Measurements from ENCODE around the gene ARID1B. TPM values are rescaled to one million over a fixed set of nuclear protein-coding genes. Genes with fewer than 3 reads are reported as not detected.

Gene ARID1B
- total RNA-seq, 1 donor from 2014 or later, result 78.1 TPM

DNA sequence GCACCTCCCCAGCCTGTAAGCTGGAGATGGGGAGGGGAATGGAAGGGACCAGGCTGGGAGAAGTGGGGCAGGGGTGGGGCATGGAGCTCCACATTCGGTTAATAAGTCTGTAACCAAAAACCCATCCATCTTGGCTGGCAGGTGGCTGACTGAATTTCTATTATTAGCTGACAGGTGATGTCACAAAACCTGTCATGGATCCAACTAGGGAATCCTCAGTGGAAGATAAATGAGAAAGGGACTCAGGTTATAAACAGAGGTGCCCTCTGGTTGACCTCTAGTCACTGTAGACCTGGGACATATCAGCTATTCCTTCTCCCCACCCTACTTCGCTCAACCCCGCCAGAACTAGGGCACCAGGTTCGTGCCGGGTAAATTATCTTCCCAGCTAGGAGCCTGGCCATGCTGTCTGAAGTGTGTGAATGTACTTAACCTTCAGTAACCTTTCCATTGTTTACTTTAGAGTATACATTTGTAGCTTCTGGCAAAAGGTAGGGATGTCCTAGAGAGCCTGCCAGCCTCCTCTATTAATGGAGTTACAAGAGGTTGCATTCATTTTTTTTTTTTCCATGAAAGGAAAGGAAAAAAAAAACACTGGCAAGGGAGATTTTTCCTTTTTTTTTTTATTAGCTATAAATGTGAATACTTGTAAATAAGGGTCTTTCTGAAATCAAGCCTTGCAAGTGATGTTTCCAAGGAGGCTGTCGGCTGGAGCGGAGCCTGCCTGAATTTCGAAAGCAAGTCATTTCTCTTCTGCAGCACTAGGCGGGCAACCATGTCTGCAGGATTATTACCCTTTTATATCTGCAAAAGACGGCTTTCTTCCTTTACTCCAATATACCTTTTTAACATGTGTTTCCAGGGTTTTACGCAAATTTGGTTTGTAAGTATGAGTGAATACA lies 410.3 kb downstream of the ARID1B start:
- Mint-ChIP-seq H3K27me3 (ENCODE audit: unreplicated experiment) (no peaks in the 10 kb centered on the region), H3K4me1 (ENCODE audit: unreplicated experiment) (peaks cover 13% of the 10 kb centered on the region), H3K36me3 (ENCODE audit: unreplicated experiment) (peaks cover 50% of the 10 kb centered on the region), H3K9me3 (ENCODE audit: unreplicated experiment) (no peaks in the 10 kb centered on the region), H3K4me3 (ENCODE audit: unreplicated experiment) (no peak overlapping the region), H3K27ac (ENCODE audit: unreplicated experiment) (no peak overlapping the region)
- TF ChIP-seq, protein P1, sequence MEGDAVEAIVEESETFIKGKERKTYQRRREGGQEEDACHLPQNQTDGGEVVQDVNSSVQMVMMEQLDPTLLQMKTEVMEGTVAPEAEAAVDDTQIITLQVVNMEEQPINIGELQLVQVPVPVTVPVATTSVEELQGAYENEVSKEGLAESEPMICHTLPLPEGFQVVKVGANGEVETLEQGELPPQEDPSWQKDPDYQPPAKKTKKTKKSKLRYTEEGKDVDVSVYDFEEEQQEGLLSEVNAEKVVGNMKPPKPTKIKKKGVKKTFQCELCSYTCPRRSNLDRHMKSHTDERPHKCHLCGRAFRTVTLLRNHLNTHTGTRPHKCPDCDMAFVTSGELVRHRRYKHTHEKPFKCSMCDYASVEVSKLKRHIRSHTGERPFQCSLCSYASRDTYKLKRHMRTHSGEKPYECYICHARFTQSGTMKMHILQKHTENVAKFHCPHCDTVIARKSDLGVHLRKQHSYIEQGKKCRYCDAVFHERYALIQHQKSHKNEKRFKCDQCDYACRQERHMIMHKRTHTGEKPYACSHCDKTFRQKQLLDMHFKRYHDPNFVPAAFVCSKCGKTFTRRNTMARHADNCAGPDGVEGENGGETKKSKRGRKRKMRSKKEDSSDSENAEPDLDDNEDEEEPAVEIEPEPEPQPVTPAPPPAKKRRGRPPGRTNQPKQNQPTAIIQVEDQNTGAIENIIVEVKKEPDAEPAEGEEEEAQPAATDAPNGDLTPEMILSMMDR (IDR thresholded peaks at IDR 0.05), result no peak
- DNase-seq (ENCODE audit: extremely low spot score, unreplicated experiment), result no peak

DNA sequence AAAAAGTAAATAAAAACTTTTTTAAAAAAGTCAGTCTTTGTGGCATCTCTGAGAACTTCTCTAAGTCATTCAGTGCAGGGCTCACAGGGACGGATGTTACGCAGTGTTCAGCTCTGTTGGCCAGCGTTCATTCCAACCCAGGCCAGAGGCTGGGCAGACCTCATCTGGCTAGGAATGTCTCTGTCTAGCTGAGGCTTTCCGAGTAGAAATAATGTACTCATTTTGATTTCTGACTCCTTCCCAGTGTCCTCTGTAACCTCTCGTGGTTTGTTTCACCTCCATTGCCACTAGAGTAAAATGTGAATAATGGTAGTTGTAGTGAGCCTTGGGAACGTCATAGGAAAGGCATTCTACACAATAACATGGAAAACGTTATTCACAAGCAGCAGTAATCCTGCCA lies 411.0 kb downstream of the ARID1B start:
- no peaks in the 10 kb centered on the region for H3K27me3 Mint-ChIP-seq (ENCODE audit: unreplicated experiment)
- peaks cover 55% of the 10 kb centered on the region for H3K36me3 Mint-ChIP-seq (ENCODE audit: unreplicated experiment)
- no peak for DNase-seq (ENCODE audit: extremely low spot score, unreplicated experiment)

DNA sequence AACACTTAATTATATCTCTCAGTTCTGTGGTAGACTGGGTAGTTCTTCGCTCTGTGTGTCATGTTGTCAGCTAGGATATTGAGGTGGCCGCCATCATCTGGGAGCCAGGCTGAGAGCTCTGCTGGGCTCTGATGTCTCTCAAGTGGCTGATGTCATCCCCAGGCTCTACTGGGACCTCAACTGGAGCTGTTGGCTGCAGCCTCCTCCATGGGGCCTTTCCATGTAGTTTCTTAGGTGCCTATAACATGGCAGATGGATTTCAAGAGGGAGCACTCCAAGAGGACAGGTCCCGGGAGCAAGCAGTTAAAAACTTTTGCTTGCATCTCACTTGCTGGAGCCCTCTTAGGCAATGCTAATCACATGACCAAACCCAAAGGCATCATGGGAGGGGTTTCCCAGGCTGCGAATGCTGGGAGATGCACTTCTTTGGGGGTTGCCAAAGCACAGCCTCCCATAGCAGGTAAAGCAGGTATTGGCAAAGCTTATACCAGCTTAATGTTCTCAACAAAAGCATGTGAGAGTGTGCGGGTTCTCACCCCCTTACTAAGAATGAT lies 416.3 kb downstream of the ARID1B start:
- TF ChIP-seq, protein P1 (IDR thresholded peaks at IDR 0.05), result no peak
- H3K36me3 Mint-ChIP-seq (ENCODE audit: unreplicated experiment), result peaks cover 38% of the 10 kb centered on the region

More for the DNA sequence above, 411.0 kb downstream of the ARID1B start:
- Mint-ChIP-seq H3K9me3 (ENCODE audit: unreplicated experiment) (no peaks in the 10 kb centered on the region), H3K27ac (ENCODE audit: unreplicated experiment) (no peak overlapping the region), H3K4me3 (ENCODE audit: unreplicated experiment) (no peak overlapping the region), H3K4me1 (ENCODE audit: unreplicated experiment) (peaks cover 13% of the 10 kb centered on the region)
- TF ChIP-seq, protein P1 (IDR thresholded peaks at IDR 0.05), result no peak

DNA sequence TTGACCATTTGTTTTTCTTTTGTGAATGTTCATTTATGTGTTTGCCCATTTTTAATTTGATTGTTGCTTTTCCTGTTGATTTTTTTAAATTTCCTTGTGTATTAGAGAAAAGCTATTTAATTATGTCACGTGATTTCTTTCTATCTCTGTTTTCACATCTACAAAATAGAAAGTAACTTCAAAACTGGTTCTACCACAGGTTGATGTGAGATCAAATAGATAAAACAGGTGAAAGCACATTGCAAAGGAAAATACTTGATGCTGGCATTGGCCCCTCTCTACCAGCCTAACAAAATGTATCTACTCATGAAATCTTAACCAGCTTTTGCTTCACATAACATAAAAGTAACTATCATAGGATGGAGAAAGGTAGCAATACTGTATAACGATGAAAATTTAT lies 416.9 kb downstream of the ARID1B start:
- Mint-ChIP-seq H3K27me3 (ENCODE audit: unreplicated experiment) (no peaks in the 10 kb centered on the region), H3K9me3 (ENCODE audit: unreplicated experiment) (no peaks in the 10 kb centered on the region), H3K4me3 (ENCODE audit: unreplicated experiment) (no peak overlapping the region), H3K4me1 (ENCODE audit: unreplicated experiment) (peaks cover 9% of the 10 kb centered on the region), H3K27ac (ENCODE audit: unreplicated experiment) (no peak overlapping the region), H3K36me3 (ENCODE audit: unreplicated experiment) (peaks cover 38% of the 10 kb centered on the region)
- DNase-seq (ENCODE audit: extremely low spot score, unreplicated experiment), result no peak
- TF ChIP-seq, protein P1 (IDR thresholded peaks at IDR 0.05), result no peak

More for the DNA sequence above, 416.3 kb downstream of the ARID1B start:
- H3K27ac Mint-ChIP-seq (ENCODE audit: unreplicated experiment), result no peak overlapping the region
- no peak overlapping the region for H3K4me3 Mint-ChIP-seq (ENCODE audit: unreplicated experiment)
- no peaks in the 10 kb centered on the region for H3K9me3 Mint-ChIP-seq (ENCODE audit: unreplicated experiment)
- DNase-seq (ENCODE audit: extremely low spot score, unreplicated experiment), result no peak
- no peaks in the 10 kb centered on the region for H3K27me3 Mint-ChIP-seq (ENCODE audit: unreplicated experiment)
- peaks cover 3% of the 10 kb centered on the region for H3K4me1 Mint-ChIP-seq (ENCODE audit: unreplicated experiment)

DNA sequence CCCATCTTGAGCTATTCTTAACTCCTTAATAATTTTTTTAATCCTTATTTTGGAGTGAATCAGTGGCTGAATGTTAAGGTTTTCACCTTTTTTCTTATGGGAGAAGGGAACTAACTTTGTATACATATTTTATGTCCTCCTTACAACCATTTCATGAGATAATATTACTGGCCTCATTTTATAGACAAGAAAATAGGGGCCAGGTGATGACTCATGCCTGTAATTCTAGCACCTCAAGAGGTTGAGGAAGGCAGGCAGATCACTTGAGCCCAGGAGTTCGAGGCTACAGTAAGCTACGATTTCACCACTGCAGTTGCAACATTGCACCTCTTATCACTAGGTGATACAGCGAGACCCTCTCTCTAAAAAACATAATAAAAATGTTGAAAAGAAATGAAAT lies 417.5 kb downstream of the ARID1B start:
- no peak for DNase-seq (ENCODE audit: extremely low spot score, unreplicated experiment)
- no peak overlapping the region for H3K27ac Mint-ChIP-seq (ENCODE audit: unreplicated experiment)
- H3K9me3 Mint-ChIP-seq (ENCODE audit: unreplicated experiment), result no peaks in the 10 kb centered on the region
- H3K27me3 Mint-ChIP-seq (ENCODE audit: unreplicated experiment), result no peaks in the 10 kb centered on the region
- TF ChIP-seq, protein P1 (IDR thresholded peaks at IDR 0.05), result no peak
- no peak overlapping the region for H3K4me3 Mint-ChIP-seq (ENCODE audit: unreplicated experiment)
- peaks cover 9% of the 10 kb centered on the region for H3K4me1 Mint-ChIP-seq (ENCODE audit: unreplicated experiment)
- H3K36me3 Mint-ChIP-seq (ENCODE audit: unreplicated experiment), result peaks cover 35% of the 10 kb centered on the region

Data from osteocyte (in vitro differentiated cells).